Measurements from ENCODE around the gene GNG12.
A peak's percentile ranks its signal among the peaks of the same experiment; 100 is the strongest.

GNG12 gene

DNA sequence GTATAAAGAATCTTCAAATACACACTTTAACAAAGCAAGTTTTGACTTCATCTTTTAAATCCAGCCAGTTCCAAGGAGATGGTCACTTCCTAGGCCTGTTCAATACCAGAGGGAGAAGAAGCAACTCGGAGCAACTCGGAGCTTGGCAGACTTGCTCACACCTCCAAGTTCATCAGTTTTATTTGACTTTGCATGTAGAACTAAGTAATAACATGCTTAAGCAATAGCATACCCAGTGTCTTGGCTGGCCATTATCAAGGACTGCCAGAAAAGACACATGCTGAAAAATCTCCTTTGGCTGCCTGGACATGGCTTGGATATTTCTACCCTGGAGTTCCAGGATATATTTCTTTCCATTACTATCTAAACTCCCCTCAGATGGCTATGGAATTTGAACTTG, 52.6 kb downstream of the GNG12 start:
- DNase-seq = no peak

- DNase-seq = no peak
Measured at GRCh38 chr1:67777440-67777839, 55.8 kb downstream of the GNG12 start.

- DNase-seq = no peak
Measured at GRCh38 chr1:67777016-67777415, 56.3 kb downstream of the GNG12 start.

GRCh38 chr1:67773462-67773861, 59.8 kb downstream of the GNG12 start:
- DNase-seq = no peak

DNA sequence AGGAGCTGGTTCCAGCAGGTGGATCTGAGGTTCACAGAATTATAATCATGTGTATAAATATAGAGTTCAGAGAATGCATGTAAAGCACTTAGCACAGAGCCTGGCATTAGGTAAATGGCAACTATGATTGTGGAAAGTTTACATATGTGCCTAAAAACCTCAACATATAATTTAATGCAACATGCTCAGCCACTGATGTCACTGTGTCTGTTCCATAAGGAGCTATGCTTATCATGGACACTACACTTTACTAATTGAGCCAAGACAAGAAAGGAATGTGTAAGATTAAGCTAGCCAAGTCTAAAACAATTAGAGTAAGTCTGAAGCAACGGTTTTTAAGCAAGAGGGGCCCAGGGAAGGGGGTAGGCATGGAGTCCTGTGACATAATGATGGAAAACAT, 61.5 kb downstream of the GNG12 start:
- no peak for DNase-seq

- DNase-seq = no peak
Measured at GRCh38 chr1:67771152-67771551, 62.1 kb downstream of the GNG12 start.

- DNase-seq = no peak
Measured at GRCh38 chr1:67769633-67770256, 63.5 kb downstream of the GNG12 start.

DNA sequence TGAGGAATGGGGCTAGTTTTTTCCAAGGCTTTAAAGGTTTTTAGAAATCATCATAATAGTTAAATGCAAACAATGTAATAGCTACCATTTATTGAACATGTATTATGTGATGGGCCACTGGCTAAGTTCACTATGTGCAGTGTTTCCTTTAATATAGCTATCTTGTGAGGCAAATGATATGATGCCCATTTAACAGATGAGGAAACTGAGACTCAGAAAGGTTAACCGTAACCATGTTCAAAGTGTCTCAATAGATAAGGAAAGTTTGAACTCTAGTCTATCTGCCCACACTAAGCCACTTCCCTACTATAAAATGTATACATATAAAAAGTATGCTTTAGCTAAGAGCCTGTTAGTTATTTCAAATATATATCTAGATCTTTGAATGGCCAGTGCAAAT, 64.8 kb downstream of the GNG12 start:
- DNase-seq = no peak

DNA sequence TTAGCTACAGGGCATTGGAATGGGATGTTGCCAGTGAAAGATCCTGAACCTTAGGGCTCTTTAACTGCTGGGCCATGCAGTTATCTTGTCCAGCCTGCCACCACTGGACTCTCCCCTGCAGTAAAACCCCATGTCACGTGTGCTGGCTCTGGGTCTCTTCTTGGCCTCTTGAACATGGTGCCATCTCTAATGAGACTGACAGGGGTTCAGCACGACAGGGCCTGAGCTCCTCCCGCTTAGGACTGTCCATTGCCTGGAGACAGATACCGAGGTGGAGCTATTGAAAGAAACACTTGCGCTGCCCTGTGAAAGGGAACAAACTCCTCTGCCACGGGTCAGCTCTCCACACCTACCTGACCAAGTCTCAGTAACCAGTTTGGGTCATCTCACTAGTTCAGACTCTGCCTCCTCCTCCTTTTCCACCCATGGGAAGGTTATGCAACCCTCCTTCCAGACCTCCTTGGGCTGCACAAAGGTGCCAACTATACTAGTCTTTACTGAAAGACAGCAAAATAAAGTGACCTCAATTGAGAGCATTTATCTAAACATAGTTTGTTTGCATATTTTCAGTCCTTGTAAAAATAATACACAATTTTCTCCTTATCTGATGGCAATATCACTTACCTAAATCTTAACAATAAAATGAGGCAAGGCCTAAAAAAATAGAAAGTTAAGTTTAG, 66.0 kb downstream of the GNG12 start:
- DNase-seq = no peak

GRCh38 chr1:67766141-67766978, 66.9 kb downstream of the GNG12 start:
- DNase-seq = no peak

DNA sequence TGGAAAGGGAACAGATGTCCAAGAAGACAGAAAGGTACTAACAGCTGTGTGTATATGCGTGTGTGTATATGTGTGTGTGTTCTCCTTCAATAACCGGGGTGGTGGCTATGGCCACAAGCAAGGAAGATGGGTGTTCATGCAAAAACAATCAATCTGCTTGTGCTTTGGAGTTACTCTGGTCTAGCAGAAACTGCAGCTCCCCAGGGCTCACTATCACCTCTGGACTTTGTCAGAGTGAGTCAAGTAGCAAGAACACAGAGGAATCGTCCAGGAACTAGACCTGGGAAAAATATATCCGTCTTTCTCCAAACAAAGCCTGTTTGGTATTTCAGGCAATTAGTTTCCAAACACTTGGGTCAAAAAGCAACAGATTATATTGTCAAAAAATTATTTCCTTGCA, 68.6 kb downstream of the GNG12 start:
- DNase-seq = no peak

- no peak for DNase-seq
Measured at GRCh38 chr1:67761730-67762129, 71.5 kb downstream of the GNG12 start.

DNA sequence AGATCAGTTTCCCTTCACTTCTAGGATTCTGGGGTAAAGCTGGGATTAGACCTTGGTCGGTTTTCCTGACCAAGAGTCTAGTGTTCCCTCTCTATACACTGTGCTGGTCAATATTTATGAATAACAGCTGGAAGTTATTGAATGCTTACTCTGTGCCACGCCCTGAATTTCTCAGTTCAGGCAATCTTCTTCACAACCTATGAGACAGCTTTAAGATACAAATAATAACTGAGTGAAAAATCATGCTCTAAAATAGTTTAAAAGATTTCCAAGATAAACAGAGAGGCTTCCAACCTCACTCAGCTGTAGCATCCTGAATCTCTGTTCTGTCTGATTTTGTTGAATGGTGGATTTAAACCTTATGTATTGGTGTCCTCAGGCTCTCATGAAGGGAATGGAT, 72.2 kb downstream of the GNG12 start:
- DNase-seq = no peak

DNA sequence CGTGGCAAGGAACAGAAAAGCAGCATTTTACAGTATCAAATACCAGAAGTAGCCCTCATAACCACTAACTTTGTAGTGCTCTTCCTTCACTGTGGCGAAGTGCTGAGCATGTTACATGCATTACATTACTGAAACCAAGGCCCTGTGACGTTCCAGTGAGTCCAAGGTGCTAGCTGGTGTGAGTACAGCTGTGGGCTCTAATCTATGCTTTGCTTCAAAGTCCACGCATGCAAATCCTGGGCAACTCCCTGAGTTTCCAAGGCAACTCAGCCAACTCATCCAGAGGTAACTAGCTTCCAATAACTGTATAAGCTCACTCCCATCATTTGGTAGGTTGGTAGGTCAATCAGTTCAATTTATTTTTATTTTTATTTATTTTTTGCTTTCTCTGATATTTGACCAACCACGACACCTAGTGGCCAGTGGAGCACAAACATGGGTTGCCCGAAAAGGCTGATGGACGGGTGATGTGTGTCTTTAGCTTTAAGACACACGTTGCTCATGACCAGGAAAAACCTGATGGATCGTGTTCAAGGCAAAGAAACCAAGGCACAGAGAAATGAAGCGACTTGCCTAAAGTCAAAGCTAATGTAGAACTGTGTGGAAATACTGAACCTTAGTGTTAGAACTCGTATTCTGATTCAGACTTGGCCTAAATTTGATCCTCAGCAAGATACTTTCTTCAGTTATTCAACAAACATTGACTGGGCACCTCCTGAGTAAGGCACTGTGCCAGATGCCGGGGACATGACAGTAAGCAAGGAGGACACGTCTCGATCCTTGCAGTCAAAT, 73.0 kb downstream of the GNG12 start:
- DNase-seq = no peak

GRCh38 chr1:67759692-67760029, 73.6 kb downstream of the GNG12 start:
- no peak for DNase-seq

DNA sequence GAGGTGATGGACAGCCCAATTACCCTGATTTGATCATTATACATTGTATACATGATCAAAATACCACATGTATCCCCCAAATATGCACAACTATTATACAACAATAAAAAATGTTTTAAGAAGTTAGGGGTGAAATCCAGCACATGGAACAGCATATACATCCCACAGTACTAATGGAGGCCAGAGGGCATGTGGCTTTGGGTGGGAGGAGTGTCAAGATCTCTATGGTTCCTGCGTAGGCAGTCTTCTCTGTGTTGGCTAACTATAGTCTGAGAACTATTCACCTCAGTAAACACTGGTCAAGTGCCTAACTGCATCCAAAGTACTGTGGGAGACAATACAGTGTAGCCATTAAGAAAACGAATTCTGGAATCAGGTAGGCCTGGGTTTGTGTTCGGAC, 74.2 kb downstream of the GNG12 start:
- DNase-seq = no peak

- peak; percentile 67 for DNase-seq
Measured at GRCh38 chr1:67755619-67756018, 77.6 kb downstream of the GNG12 start.

- no peak for DNase-seq
Measured at GRCh38 chr1:67755160-67755559, 78.1 kb downstream of the GNG12 start.

DNA sequence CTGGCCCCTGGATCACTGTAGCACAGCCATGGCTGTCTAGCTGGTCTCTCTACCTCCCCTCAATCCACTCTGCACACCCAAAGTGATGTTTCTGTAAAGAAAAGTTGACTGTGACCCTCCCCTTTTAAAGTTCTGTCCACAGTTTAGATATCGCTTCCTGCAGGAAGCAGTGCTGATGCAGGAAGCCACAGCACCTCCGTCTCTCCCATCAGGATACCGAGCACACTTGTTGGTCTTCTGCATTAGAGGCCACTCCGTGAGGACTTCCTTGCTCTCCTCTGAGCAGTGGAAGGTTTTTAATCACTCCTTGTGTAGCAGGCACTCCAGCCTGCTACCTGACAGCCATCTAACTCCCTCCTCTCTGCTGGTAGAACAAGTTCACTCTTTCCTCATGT, 78.7 kb downstream of the GNG12 start:
- DNase-seq = no peak

DNA sequence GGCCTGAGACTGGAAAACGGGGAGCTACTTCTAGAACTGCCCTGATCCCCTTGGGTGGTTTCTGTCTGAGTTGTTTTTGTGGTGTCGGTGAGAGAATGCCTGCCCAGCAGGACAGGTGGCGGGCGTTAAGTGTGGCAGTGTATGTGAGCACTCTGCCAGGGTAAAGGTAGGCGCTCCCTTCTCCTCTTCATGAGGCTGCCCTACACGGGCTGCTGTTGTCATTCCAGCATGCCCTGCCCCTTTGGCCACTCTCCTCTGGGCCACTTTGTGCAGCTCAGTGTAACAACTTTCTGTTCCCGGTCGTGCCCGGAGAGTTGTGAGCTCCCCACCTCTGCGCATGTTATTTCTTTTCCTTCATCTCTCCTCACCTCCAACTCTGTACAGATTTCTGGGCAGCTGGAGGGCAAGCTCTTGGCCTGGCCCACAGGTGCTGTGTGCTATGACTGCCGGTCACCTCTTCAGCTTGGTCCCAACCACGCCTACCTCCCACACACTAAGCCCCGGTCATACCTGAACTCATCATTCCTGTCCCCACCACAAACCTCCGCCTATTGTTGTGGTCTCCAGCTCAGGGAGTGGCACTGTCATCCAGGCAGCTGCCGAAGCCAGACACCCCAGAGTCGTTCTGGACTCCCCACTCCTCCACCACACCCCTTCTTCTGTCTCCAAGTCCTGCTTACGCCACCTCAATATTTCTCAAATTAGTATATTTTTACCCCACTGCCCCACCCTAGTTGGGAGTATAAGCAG, 79.3 kb downstream of the GNG12 start:
- no peak for DNase-seq

DNA sequence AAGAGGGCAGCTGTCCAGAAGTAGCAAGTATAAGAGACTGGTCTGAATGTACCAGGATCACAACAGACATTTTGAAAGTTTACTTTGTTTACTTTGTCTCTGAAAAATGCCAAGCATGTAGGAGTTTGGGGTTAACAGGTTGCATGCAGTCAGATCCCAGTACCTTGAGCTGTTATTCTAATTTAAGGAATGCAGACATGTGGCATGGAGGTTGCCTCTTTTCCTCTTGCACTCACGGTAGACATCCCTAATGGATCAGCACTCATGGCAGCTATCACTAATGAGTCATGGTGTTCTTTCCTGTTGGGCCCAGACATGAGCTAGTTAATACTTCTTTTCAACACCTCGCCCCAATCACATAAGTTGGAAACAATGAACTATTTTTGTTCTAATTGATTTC, 81.0 kb downstream of the GNG12 start:
- no peak for DNase-seq

DNA sequence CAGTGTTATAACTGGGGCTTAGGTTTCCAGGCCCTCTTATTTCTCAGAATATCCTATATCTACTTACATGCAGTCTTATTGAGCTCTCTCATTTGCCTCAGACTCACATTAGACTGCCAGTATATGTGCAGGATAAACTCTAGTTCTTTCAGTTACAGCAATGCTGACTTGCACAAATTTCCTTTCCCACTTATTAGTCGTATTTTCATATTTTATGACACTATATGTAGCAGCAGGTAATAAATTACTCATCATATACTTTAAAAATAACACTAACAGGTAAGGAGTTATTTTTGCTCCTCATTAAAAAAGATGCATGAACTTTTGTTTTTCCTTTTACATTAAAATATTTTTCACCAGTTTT, 82.6 kb downstream of the GNG12 start:
- no peak for DNase-seq

Data from NCI-H1436 treated with DMSO at 0.1 percent for 48 hours (cell line).